Stimulated activated CD8-positive, alpha-beta memory T cell treated with anti-CD3 and anti-CD28 coated beads, Interleukin-12 subunit alpha, Interleukin-12 subunit beta, amount 100 ng/mL, for 24 hours (primary cell): ENCODE data around the gene ZNF556.
"Not testable (repeated sequence)": the region's sequence is repeated elsewhere in the genome, so short reads cannot be mapped to it uniquely, and the experiment has no call there.

Source experiments
- DNase-seq: peaks from one replicate; pipeline ENCODE4 v3.0.0-alpha.2; 2020; ENCODE audit errors: extremely low read depth

ZNF556 gene

GRCh38 chr19:2853015-2853606 is 14.0 kb upstream of the ZNF556 start:
- no peak for DNase-seq

GRCh38 chr19:2854849-2855248 is 12.3 kb upstream of the ZNF556 start:
- no peak for DNase-seq

GRCh38 chr19:2856457-2857050 is 10.6 kb upstream of the ZNF556 start:
- DNase-seq: no peak

GRCh38 chr19:2858864-2859263 is 8.3 kb upstream of the ZNF556 start:
- no peak for DNase-seq

- no peak for DNase-seq
These were observed 3.3 kb upstream of the ZNF556 start for GRCh38 chr19:2863816-2864215.

GRCh38 chr19:2865334-2866100 is 1.6 kb upstream of the ZNF556 start:
- no peak for DNase-seq

GRCh38 chr19:2866495-2867024 is 575 bp upstream of the ZNF556 start:
- no peak for DNase-seq

- DNase-seq: no peak
These were observed 2.5 kb downstream of the ZNF556 start for GRCh38 chr19:2869618-2870017.

GRCh38 chr19:2872175-2872574 is 5.0 kb downstream of the ZNF556 start:
- DNase-seq: not testable (repeated sequence)

GRCh38 chr19:2877398-2878331 is 10.5 kb downstream of the ZNF556 start:
- DNase-seq: no peak

GRCh38 chr19:2883686-2884439 is 16.7 kb downstream of the ZNF556 start:
- no peak for DNase-seq

GRCh38 chr19:2885736-2886135 is 18.6 kb downstream of the ZNF556 start:
- no peak for DNase-seq

- no peak for DNase-seq
These were observed 20.3 kb downstream of the ZNF556 start for GRCh38 chr19:2887391-2887914.

GRCh38 chr19:2888731-2889224 is 21.6 kb downstream of the ZNF556 start:
- DNase-seq: no peak

GRCh38 chr19:2890531-2890930 is 23.4 kb downstream of the ZNF556 start:
- not testable (repeated sequence) for DNase-seq

GRCh38 chr19:2896694-2897093 is 29.6 kb downstream of the ZNF556 start:
- no peak for DNase-seq

GRCh38 chr19:2900296-2901252 is 33.4 kb downstream of the ZNF556 start, which contains the start of gene ZNF57:
TSS of gene ZNF57 (plus strand) at chr19:2900928. CDS start at chr19:2901046, 118 bp downstream.
- DNase-seq: peak; percentile 97

- DNase-seq: no peak
These were observed 35.6 kb downstream of the ZNF556 start for GRCh38 chr19:2902590-2903218.

- not testable (repeated sequence) for DNase-seq
These were observed 36.2 kb downstream of the ZNF556 start for GRCh38 chr19:2903326-2903725.
